ENCODE data around the gene ARHGAP19.
"Not testable (repeated sequence)": the region's sequence is repeated elsewhere in the genome, so short reads cannot be mapped to it uniquely, and the experiment has no call there.

The ARHGAP19 gene

DNA sequence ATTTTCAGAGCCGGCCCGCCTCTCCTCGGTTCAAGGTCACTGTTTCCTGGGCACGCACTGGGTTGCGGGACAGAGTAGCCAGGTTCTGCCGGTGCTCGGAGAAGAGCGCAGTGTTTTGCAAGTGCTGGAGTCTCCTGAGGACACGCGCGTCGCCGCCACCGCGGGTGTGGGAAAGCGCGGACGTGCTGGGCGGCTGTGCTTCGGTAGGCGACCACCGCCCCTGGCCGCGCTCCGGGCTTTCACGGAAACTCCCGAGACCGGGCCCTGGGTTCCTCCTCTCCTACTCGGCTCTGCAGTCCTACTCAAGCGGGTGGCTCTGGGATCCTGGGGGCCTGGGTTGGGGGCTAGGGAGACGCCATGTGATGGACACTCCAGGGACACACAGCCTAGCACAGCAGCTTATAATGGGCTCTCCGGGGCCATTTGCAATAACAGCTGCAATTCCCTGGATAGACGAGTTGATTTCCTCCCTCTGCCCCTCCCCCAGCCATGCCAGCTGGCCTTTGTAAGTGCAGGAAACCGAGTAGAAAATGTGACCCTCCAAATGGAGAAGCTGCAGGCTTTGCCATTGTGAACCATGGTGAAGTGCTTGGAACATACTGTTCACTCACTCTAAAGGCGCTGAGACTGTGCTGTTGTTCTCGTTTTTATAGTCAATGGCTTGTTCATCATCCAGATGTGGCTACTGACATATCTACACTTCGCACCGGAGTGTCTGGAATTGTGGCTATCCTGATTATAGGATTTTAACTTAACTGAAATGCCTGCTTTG lies 28.8 kb upstream of the ARHGAP19 start:
- no peak for DNase-seq (ENCODE audit: low read depth in 2 of 2)

- DNase-seq (ENCODE audit: low read depth in 2 of 2): no peak
Measured at GRCh38 chr10:97320480-97321031, 28.1 kb upstream of the ARHGAP19 start.

DNA sequence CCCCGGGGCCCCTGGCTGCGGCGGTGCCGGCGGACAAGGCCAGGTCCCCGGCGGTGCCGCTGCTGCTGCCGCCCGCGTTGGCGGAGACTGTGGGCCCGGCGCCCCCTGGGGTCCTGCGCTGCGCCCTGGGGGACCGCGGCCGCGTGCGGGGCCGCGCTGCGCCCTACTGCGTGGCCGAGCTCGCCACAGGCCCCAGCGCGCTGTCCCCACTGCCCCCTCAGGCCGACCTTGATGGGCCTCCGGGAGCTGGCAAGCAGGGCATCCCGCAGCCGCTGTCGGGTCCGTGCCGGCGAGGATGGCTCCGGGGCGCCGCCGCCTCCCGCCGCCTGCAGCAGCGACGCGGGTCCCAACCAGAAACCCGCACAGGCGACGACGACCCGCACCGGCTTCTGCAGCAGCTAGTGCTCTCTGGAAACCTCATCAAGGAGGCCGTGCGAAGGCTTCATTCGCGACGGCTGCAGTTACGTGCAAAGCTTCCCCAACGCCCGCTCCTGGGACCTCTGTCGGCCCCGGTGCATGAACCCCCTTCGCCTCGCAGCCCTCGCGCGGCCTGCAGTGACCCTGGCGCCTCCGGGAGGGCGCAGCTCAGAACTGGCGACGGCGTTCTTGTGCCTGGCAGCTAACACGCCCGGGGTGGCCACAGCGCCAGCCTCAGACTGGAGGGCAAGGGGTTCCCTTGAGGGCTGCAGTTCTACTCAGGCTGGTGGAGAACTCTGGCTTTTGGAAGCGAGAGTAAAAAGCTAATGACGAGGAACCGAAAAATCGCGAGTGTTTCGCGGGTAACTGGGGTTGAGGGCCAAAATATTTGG lies 27.4 kb upstream of the ARHGAP19 start:
- DNase-seq (ENCODE audit: low read depth in 2 of 2): peak in 1 of 2 donors; percentile 27

GRCh38 chr10:97318772-97319651 lies 26.6 kb upstream of the ARHGAP19 start, which contains the start of gene FRAT1:
Gene FRAT1, plus strand, starts transcription at chr10:97319271. Its CDS starts 183 bp downstream, at chr10:97319454.
- DNase-seq (ENCODE audit: low read depth in 2 of 2): peak; percentile 69 to 80

DNA sequence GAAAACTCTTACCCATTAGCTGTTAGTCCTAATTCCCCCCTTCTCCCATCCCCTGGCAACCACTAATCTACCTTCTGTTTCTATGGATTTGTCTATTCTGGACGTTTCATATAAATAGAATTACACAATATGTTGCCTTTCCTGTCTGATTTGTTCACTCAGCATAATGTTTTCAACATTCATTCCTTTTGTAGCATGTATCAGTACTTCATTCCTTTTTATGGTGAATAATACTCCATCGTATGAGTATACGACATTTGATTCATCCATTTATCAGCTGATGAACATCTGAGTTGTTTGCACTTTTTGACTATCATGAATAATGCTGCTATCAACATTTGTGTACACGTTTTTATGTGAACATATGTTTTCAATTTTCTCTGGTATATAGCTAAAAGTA lies 22.2 kb upstream of the ARHGAP19 start:
- no peak for DNase-seq (ENCODE audit: low read depth in 2 of 2)

GRCh38 chr10:97312897-97313296 lies 20.5 kb upstream of the ARHGAP19 start:
- no peak for DNase-seq (ENCODE audit: low read depth in 2 of 2)

DNA sequence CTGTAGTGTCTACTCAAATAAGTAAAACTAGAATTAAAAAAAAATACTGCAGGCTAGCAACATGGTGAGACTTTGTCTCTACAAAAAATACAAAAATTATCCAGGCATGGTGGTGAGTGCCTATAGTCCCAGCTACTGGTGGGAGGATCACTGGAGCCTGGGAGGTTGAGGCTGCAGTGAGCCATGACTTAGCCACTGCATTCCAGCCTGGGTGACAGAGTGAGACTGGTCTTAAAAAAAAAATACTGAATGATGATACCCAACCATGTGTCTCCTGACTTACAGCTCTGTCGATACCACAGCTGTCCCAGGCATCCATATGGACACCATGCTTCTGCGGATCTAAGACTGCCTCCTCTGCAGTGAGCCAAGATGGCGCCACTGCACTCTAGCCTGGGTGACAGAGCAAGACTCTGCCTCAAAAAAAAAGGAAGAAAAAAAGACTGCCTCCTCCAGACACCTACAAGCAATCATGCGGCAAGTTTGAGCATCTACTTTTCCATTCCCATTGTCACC lies 18.7 kb upstream of the ARHGAP19 start:
- no peak for DNase-seq (ENCODE audit: low read depth in 2 of 2)

DNA sequence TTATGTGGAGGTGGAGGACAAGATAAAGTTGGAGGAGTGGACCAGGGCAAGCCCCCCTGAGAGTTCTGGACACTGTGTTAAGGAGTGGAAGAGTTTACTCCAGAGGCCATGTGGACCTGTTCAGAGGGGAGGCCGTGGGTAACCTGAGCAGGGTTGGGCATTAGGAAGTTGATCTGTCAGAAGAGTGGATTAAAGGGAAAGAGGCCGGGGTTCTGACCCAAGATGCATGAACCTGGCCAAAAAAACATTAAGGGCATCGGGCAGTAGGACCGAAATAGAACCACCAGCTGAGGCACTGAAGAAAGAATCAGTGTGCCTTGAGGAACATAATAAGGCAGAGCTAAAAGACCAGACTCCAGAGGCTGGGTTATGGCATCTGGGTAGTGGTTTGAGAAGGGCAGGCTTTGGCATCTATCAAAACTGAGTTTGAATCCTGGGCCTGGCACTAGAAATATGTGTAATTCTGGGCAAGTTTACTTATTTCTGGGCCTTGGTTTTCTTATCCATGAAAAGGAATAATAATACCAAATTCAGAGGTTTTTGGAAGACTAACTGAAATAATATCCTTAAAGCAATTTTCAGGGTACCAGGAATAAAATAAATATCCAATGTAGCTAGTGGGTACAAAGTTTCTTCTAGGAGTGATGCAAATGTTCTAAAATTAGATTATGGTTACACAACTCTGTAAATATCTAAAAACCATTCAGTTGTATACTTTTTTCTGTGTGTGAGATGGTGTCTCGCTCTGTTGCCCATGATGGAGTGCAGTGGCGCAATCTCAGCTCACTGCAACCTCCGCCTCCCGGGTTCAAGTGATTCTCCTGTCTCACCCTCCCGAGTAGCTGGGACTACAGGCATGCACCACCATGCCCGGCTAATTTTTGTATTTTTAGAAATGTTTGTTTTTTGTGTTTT lies 15.7 kb upstream of the ARHGAP19 start:
- DNase-seq (ENCODE audit: low read depth in 2 of 2): no peak

GRCh38 chr10:97307441-97307840 lies 15.0 kb upstream of the ARHGAP19 start:
- no peak for DNase-seq (ENCODE audit: low read depth in 2 of 2)

GRCh38 chr10:97302088-97302791 lies 9.8 kb upstream of the ARHGAP19 start:
- no peak for DNase-seq (ENCODE audit: low read depth in 2 of 2)

- no peak for DNase-seq (ENCODE audit: low read depth in 2 of 2)
Measured at GRCh38 chr10:97300980-97301379, 8.5 kb upstream of the ARHGAP19 start.

GRCh38 chr10:97298223-97298571 lies 5.8 kb upstream of the ARHGAP19 start:
- no peak for DNase-seq (ENCODE audit: low read depth in 2 of 2)

DNA sequence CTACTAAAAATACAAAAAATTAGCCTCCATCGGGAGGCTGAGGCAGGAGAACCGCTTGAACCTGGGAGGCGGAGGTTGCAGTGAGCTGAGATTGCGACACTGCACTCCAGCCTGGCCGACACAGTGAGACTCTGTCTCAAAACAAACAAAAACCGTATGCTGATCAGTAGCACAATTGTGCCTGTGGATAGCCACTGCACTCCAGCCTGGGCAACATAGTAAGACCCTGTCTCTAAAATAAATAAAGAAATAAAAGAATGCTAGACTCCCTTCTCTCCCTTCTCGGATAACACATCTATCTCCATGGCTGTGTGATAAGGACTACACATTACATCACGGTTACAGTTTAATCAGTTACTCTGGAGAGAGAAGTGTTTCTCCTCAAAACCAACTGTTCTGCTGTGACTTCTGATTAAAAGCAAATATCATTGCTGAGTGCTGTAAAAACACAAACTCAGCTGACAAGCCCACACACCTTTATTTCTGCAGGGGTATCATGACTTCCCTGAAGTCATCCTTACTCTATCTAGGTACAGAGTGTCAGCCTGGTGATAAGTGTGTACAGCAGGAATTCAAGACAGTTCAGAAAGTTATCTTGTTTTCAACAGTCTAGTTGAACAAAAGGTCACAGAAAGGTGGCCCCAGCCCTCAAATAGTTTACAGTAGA lies 5.3 kb upstream of the ARHGAP19 start:
- no peak for DNase-seq (ENCODE audit: low read depth in 2 of 2)

DNA sequence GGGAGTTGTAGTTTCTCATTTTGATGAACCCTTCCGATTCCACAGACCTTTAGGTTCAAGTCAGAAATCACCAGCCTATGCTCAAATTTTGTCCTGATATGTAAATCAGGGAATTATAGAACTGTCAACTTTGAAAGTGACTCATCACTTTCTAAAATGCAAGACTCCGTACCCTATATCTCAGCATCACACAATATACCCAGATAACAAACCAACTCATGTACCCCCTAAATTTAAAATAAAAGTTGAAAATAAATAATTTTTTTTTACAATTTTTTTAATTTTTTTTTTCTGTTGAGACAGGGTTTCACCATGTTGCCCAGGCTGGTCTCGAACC lies 393 bp upstream of the ARHGAP19 start:
- no peak for DNase-seq (ENCODE audit: low read depth in 2 of 2)

DNA sequence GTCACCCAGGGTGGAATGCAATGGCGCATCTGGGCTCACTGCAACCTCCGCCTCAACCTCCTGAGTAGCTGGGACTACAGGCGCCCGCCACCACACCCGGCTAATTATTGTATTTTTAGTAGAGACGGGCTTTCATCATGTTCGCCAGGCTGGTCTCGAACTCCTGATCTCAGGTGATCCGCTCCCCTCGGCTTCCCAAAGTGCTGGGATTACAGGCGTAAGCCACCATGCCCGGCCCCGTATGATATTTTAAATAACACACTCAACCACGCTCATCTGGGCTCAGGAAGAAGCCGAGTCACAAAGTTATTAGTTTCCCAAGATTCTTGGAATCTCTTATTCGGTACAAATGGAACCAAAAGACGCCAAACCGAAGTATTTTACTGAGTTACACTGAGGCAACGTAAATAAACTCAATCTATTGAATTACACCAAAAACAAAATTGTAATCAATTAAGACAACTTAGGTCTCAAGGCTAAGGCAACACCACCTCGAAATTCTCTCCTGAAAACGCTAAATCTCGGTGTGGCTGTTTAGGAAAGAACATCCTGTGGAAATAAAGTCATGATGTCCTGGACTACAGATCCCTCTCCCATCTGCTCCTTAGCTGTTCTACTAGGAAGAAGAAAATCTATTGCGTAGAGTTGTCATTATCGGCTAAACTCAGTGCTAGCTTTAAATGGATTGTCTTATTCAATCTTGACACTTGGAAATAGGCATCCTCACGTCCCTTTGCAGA lies 910 bp downstream of the ARHGAP19 start:
- no peak for DNase-seq (ENCODE audit: low read depth in 2 of 2)

GRCh38 chr10:97290576-97291356 lies 1.7 kb downstream of the ARHGAP19 start:
- DNase-seq (ENCODE audit: low read depth in 2 of 2): not testable (repeated sequence)

DNA sequence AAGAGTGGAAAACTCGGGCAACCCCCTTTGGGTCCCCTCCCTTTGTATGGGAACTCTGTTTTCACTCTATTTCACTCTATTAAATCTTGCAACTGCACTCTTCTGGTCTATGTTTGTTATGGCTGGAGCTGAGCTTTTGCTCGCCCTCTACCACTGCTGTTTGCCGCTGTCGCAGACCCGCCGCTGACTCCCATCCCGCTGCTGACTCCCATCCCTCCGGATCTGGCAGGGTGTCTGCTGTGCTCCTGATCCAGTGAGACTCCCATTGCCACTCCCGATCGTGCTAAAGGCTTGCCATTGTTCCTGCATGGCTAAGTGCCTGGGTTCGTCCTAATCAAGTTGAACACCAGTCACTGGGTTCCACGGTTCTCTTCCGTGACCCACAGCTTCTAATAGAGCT lies 2.4 kb downstream of the ARHGAP19 start:
- not testable (repeated sequence) for DNase-seq (ENCODE audit: low read depth in 2 of 2)

- no peak for DNase-seq (ENCODE audit: low read depth in 2 of 2)
Measured at GRCh38 chr10:97280783-97281182, 11.7 kb downstream of the ARHGAP19 start.

All from stimulated activated CD4-positive, alpha-beta T cell treated with anti-CD3 and anti-CD28 coated beads, Interleukin-1b, Interleukin-23, amount 100 ng/mL, for 1 hour (primary cell).